ENCODE data around the gene GNAO1.

Gene GNAO1

DNA sequence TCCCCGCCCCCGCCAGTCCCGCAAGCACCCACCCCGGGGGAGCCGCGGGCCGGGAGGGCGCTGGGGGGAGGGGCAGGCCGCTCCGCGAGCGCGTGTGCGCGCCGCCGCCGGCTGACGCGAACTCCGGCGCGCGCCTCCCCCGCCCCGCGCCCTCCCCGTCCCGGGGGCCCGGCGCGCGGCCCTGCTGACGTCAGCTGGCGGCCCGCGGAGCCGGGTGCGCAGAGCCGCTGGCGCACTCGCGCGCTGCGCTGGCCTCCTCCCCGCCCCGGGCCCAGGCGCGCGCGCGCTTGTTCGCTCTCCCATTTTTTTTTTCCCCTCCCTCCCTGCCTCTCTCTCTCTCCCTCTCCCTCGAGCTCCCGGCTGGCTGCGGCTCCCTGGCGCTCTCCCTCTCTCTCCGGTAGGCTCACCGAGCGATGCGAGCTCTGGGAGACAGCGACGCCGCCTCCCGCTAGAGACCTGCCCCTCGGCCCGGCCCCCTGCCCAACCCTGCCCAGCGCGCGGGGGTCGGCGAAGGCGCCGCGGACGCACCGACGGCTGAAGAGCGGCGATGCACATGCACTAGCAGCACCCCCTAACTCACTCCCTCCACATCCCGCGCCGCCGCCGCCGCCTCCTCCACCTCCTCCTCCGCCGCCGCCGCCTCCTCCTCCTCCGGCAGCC is at the start of gene GNAO1:
Gene GNAO1 (plus strand): TSS at position 334 of the 660 bp plus-strand sequence. CDS start 747 bp downstream, outside the sequence.
- DNase-seq, result peak; percentile 89

DNA sequence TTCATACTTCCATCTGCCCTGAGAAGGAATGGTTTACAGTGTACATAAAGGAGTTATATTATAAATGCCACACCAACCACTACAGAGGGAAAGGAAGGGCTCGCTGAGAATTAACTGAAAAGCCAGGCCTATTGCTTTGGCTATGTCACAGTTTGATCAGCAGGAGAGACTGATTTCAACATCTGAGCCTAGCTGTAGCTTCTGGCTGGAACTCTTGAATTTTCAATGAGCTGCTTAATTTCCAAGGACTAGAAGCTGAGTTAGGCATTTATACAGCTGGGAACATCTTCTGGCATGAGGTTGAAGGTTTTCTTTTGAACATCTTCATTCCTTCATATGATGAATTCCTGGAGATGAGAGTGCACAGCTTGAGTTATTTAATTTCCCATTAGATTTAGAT is 47.6 kb upstream of the GNAO1 start:
- no peak for DNase-seq

DNA sequence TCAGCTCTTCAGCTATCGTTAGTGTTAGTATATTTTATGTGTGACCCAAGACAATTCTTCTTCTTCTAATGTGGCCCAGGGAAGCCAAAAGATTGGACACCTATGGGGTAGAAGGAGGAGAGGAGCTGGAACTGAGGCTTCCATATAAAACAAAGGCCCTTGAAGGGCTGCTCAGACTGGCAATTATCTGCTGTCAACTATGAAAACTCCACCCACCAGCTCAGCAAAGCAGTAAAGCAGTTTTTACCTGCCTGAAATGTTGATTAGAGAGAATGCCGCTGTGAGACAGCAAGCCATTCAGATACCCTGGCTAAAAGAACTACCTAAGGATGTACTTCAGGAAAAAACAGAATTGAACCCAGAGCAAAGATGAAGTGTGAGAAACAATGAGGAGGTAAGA is 45.9 kb upstream of the GNAO1 start:
- no peak for DNase-seq

DNA sequence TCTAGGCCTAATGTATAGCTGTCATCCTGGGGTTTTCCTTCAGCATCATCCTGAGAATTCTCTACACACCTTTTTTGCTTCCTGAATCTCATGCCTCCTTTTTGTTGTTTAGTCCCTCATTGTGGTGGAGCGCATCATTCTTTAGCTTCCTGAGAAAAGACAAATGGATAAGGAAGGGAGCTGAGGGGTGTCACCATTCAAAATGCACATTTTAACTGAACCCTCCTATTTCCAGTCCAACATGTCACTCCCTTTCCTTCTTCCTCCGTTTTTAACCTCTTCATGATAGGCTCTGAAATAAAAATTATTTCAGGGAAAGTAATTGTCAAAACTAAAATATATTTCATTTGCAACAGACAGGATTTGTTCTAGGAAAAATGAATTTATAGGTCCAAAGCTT is 39.7 kb upstream of the GNAO1 start:
- DNase-seq, result no peak

DNA sequence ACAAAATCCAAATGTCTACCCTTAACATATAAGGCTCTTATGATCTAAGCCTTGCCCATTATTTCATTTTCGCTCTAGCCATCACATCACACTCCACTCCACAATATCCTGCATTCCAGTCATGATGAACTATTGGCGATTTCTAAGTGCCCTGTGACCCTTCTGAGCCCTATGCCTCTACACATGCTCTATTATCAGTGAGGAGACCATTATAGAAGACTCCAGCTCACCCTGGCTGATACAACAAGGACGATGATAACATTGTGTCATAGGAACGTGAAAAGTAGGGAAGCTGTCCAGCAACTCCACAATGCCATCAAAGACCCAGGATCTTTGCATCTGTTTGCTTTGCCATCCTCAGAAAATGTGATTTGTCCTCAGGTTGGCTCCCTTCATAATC is 29.6 kb upstream of the GNAO1 start:
- DNase-seq, result no peak

DNA sequence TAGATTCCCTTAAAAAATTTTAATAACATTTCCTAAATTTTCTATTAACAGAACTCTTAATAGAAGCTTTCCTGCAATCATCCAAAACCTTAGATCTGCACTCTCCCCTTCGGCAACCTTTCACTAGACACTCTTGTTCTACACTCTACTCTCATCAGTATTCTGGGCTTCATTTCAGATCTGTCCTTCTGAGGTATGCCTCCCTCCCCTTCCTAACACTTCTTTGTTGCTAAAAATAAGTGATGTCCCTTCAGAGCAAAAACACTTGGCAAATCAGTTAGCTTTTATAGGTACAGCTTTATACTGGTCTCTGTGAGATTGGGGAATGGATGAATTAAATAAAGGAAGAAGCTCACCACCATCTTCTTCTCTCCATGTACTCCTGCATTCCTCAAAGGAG is 28.2 kb upstream of the GNAO1 start:
- DNase-seq, result no peak

DNA sequence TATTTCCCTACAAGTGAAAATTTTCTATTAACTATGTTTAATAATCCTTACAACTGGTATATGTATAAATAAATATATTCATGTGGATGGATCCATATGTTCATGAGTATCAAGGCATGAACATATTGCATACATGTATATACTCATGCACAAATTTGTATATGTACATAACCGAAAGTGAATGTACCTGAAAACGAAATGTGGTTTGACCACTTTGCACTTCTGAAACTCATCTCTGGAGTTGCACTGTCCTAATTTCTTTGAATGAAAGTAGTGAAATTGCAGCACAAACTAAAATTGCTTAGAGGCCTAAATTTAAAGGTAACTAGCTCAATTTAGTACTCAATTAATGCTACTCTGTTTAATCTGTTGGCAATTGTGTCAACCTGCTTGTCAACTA is 27.4 kb upstream of the GNAO1 start:
- DNase-seq, result no peak

DNA sequence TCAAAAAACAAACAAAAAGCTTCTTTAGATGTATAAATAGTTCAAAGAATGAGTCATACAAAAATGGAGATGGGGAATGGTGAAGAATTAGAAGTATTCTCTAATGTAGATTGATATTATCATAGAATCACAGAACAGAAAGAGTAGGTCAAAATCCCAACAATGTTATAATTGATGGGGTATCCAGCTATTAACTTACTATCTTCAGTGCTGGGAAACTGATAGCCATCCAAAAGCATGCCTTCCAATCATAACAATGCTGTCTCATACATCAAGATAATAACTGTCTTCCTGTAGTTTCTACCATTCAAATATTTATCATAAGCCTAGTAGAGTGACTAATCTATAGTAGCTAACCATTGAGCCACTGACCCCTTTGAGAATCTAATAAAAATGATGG is 26.7 kb upstream of the GNAO1 start:
- no peak for DNase-seq

DNA sequence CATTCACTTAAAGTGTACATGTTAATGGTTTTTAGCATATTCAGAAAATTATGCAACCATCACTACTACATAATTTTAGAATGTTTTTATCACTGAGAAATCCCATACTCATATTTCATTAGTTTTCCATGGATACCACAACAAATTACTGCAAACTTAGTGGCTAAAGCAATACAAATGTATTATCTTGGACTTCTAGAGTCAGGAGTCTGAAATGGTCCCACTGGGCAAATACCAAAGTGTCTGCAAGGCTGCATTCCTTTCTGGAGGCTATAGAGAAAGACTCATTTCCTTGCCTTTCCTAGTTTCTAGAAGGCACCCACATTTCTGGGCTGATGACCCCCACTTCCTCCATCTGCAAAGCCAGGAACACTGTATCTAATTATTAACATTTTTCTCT is 16.9 kb upstream of the GNAO1 start:
- DNase-seq, result no peak

DNA sequence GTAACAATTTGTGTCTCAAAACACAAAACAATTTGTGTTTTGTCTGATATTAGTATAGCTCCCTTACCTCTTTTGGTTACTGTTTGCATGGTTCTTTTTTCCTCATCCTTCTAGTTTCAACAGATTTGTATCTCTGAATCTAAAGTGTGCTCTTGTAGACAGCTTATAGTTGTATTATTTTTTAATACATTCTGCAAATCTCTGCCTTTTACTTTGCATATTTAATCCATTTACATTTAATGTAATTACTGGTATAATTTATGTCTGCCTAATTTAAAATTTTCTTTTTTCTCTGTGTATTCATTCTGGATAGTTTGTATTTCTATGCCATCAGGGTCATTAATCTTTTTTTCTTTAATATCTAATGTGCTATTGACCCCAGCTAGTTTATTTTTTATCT is 9.9 kb upstream of the GNAO1 start:
- DNase-seq, result no peak

DNA sequence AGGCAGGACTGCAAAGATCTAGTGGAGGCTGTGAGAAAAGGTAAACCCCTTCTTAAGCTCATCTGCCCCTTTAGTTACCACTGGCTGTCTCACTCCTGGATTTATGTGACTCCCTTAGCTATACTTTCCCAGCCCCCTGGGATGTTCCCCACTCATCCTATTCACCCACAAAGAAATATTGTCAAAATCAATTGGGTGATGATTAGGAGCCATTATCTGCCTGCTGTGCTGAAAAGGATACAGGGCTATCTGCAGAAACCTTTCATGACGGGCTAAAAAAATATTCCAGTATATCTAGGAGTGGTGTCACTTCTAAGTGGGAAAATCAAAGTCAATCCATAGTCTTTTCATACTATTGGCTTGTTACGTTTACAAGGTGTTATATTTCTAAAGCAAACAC is 8.0 kb upstream of the GNAO1 start:
- no peak for DNase-seq

DNA sequence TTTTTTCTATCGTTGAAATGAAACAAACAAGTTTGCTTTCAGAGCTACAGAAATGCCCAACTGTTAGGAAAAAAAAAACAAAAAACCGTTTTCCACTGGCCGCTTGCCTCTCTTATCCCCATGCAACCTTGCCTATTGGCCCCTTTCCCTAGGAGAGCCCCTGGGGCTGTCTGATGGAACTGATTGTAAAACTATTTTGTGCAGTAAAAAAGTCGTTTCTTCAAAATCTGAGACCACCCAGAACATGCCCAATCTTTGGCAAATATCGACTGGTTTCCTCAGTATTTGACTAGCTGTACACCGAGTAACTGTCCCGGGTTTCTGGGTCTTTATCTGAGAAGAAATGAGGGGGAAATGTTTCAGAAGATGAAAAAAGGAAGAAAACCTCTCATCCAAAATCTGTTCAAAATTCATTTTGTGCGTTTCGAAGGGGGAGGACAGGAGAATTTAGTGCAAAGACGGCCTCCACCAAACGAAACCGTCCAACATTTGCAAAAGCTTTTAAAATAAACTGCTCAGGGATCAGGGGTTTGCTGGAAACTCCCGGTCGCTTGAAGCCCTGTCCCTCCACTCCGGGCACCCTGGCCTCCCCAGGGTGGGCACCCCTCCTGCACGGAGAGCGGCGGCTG is 1.1 kb upstream of the GNAO1 start:
- peak; percentile 53 for DNase-seq

DNA sequence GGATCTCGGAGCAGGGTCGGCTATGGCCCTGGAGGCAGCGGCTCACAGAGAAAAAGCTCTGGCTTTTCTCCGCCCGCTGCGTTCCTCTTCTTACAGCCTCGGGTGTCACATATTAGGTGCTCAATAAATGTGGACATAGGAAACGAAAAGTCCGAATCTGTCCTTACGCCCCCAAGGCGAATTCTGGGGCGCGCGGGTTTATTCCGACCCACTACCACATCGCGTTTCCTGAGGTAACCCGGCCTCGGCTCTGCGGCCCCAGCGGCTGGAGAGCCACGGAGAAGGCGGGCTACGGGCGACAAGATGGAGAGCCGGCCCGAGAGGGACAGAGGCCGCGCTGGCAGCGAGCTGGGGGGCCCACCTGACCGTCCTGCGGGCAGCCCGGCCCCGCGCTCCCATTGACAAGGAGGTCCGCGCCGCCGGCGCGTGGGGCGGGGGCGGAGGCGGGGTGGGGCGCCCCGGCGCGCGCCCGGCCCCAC is 573 bp upstream of the GNAO1 start:
- peak; percentile 81 for DNase-seq

DNA sequence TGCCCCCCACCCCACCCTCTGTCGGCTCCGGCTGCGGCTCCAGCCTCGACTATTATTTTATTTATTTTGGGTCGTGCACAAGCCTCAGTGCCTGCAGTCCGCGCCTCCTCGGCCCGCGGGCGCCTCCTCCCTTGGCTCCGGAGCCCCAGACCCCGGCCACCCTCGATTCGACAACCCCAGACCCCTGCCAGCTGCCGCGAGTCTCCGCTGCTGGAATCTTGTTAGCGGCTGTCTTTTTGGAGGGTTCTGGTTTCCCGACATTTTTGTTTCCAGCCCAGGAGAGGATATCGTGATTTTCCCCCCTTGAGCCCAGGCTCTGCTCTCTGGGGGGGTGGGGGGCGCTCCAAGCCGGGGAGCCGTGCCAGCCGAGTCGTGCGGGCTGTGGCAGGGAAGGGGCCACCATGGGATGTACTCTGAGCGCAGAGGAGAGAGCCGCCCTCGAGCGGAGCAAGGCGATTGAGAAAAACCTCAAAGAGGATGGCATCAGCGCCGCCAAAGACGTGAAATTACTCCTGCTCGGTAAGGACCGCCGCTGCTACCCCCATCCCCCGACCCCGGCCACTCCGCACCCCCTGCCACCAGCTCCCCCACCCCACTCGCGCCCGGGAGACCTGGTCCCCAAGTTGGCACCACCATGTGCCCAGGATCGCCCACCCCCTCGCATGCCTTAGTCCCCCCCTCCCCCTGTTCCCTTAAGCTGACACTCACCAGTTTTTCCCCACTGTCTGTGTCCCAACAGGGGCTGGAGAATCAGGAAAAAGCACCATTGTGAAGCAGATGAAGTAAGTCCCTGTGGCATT is 746 bp downstream of the GNAO1 start:
- peak; percentile 64 for DNase-seq

DNA sequence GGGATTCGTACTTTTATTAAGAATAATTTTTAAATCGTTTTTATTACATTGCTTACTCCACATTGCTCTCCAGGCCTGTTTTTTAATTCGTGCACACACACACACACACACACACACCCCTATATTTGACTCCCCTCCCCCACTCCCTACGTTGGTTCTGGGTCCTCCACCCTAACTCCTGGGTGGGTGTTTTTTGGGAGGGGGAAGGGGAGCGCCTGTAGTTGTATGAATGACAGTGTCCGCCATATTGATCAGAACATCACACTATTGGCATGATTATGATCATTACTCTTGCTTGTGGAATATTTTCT is 1.3 kb downstream of the GNAO1 start:
- no peak for DNase-seq

DNA sequence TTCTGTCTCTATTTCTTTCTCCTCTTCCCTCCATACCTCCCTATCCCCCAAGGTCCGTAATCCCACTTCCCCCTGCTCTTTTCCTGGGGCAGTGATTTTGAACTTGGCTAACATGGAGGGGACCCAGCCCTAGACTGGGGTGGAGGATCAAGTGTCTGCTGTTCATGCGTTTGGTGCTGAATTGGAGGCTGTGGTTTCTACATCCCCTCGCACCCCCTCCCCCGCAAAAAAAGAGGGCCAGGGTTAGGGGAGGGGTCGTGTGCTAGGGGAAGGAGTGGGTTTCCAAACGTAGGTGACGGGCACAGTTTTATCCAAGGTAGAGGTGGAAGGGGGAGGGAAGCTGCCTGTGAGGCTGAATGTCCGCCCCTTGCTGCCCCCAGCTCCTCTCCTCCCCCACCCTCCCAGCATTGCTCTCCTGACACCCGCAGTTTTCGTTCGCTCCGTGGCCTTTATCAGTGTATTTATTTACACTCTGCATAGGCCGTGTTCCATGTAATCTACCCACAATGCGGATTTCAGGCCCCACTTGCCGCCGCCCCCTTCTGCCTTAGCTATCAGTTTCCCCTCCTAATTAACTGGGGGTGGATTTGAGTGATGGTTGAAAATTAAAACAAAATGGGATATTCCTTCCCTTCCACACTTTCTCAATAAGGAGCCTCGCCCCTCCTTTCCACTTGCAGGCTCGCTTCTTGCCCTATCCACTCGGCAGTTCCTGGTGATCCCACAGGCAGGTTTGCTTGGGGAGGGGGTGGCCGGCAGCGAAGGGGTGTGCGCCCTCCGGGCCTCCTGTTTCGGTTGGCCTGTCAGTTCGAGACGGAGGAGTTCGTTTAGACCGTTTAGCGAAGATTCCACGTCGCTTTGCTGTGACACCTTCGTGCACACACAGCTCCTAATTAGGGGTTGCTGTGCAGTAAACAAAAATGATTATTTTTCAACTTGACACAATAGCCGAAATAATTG is 2.0 kb downstream of the GNAO1 start:
- DNase-seq, result peak; percentile 61

DNA sequence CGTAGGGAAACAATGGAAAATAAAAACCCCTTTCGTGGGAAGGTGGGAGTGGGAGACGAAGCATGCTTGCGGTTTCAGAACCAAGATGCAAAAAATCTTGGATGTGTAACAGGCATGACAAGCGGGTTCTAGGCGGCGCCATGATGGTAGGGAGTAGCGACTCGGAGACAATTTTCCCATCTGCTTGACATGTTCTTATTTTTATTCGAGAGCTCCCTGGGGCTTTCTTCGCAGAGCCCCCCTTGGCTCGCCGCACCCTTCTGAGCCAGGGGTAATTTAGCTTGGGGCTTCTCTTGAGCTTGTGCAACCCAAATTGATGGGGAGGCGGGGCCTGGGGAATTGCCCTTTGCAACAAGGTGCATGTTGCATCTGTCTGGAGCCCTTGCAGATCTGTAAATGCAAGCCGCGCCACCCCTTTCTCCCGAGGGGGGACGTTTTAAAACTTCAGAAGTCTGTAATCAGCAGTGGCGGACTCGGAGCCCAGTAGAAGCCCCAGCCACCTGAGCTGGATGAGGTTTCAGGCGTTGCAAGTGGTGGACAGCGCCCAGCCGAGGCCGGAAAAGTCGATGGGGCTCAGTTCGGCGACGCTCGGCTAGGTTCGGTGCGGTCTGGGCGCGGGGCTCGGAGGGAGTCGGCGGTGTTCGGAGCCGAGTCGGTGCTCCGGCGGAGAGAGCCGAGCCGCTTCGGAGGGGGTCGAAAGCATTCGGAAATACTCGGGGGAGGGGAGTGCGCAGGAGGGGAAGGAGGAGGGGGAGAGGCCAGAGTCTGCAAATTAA is 2.9 kb downstream of the GNAO1 start:
- peak; percentile 97 for DNase-seq

DNA sequence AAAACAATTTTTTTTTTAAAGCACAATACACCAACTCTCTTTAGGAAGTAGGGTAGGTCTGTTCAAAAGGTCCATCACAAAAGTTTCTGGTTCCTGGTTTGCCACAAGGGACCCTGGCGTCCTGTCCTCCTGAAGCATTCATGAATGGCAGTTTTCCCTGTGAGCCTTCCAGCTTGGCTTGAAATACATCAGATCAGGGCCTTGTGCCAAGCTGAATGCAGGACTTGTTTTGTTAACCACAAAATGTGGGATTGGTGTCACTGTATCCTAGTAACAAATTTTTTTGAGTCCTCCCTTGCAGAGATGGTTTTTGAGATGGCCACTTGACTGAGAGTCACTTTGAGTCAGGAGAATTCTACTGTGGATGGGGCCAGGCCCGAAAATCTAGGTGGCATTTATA is 3.9 kb downstream of the GNAO1 start:
- DNase-seq, result peak; percentile 18

DNA sequence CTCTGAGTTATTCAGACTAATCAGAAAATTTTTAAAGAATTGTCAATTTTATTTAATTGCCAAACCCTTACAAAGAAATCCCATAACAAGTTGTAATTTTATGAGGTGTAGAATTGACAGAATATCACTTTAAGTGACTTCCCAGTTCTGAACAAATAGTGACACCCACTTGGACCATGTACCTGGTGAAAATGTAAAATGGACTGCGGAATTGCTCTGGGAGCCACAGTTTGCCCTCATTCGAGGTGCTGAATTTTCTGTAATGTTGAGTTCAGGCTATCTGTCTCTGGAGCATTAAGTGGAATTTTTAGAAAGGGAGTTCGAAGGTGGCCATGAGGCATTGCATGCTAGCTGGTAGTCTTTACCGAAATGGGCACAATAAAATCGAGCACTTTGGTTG is 5.1 kb downstream of the GNAO1 start:
- no peak for DNase-seq

DNA sequence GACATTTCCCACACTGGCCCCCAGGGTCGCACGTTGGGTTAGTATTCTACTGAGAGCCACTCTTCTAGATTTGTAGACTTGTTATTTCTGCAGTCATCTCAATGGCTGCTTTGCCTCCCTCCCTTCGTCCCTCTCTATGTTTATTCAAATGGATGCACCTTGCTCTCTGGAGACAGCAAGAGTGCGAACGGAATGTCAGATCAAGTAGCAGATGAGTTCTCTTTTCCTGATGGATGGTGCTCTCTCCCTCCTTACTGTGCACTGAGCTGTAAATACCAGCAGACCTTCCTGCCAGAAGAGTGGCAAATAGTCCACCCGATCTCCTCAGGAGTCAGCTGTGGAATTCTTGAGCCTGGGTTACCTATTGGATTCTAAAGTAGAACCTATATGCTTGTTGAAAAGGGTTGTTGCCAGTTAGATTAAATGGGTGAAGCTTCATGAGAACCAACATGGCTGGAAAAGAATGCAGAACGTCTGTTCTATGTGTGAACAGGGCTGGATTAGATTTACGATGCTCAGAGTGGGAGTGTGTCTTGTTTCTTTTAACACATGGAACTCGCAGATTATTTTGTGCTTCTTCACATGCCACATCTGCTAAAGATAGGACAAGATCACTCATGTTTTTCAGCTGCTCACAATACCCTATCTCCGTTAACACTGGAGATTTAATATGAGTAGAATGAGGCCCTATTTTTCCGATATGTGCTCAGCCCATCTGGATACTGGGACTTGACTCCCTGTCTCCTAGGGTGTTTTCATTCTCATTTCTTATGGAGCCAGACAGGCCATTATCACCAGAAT is 6.1 kb downstream of the GNAO1 start:
- peak; percentile 57 for DNase-seq

Data from eye (tissue), 1 donor.